ENCODE data around the gene ZBTB20. TPM values are rescaled to one million over a fixed set of nuclear protein-coding genes. Genes with fewer than 3 reads are reported as not detected.

Gene ZBTB20
- polyA plus RNA-seq, 1 of the 3 experiments (the other 2 are of a cell fraction) = 0.43 TPM

DNA sequence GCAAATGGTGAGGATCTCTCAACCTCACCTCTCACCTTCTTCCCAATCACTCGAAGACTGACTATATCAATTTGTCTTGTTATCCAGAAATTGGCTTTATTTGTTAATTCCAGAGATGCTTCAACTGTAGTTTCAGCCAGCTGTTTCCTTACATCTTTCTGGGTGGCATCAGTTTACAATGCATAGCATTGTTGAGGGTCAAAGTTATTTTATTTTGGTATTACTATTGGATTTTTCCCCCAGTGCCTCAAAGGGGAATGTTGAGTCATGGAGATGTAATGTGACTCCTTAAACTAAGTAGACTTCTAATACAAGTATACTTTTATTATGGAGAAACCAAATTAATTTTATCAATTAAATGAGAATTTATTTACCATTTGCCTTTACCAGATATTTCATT is 501.7 kb downstream of the ZBTB20 start (continued):
- TF ChIP-seq, protein P1, sequence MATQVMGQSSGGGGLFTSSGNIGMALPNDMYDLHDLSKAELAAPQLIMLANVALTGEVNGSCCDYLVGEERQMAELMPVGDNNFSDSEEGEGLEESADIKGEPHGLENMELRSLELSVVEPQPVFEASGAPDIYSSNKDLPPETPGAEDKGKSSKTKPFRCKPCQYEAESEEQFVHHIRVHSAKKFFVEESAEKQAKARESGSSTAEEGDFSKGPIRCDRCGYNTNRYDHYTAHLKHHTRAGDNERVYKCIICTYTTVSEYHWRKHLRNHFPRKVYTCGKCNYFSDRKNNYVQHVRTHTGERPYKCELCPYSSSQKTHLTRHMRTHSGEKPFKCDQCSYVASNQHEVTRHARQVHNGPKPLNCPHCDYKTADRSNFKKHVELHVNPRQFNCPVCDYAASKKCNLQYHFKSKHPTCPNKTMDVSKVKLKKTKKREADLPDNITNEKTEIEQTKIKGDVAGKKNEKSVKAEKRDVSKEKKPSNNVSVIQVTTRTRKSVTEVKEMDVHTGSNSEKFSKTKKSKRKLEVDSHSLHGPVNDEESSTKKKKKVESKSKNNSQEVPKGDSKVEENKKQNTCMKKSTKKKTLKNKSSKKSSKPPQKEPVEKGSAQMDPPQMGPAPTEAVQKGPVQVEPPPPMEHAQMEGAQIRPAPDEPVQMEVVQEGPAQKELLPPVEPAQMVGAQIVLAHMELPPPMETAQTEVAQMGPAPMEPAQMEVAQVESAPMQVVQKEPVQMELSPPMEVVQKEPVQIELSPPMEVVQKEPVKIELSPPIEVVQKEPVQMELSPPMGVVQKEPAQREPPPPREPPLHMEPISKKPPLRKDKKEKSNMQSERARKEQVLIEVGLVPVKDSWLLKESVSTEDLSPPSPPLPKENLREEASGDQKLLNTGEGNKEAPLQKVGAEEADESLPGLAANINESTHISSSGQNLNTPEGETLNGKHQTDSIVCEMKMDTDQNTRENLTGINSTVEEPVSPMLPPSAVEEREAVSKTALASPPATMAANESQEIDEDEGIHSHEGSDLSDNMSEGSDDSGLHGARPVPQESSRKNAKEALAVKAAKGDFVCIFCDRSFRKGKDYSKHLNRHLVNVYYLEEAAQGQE (IDR thresholded peaks at IDR 0.05; ENCODE audit: low read depth, low read length) = no peak
- TF ChIP-seq, protein P2, sequence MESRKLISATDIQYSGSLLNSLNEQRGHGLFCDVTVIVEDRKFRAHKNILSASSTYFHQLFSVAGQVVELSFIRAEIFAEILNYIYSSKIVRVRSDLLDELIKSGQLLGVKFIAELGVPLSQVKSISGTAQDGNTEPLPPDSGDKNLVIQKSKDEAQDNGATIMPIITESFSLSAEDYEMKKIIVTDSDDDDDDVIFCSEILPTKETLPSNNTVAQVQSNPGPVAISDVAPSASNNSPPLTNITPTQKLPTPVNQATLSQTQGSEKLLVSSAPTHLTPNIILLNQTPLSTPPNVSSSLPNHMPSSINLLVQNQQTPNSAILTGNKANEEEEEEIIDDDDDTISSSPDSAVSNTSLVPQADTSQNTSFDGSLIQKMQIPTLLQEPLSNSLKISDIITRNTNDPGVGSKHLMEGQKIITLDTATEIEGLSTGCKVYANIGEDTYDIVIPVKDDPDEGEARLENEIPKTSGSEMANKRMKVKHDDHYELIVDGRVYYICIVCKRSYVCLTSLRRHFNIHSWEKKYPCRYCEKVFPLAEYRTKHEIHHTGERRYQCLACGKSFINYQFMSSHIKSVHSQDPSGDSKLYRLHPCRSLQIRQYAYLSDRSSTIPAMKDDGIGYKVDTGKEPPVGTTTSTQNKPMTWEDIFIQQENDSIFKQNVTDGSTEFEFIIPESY (IDR thresholded peaks at IDR 0.05; ENCODE audit: borderline replicate concordance, low read depth) = no peak
- TF ChIP-seq IRF3 (IDR thresholded peaks at IDR 0.05; ENCODE audit: low read depth, low read length) = no peak
- no peak for TF ChIP-seq GABPA (IDR thresholded peaks at IDR 0.05; ENCODE audit: low read depth)
- no peak for TF ChIP-seq RCOR1 (IDR thresholded peaks at IDR 0.05; ENCODE audit: low read length)

- H3K4me3 ChIP-seq (ENCODE audit: low read depth in 2 of 2, low read length in 1 of 2) = no peak overlapping the region
- H3K9me2 ChIP-seq = no peaks in the 10 kb centered on the region
- peaks cover 0 to 12% of the 10 kb centered on the region in 2 experiments; a peak in 1 of 4 replicates for H3K4me1 ChIP-seq (ENCODE audit: control insufficient read depth in 1 of 2, insufficient read depth in 2 of 2, low read depth in 1 of 2, low read length in 1 of 2)
- H3K27me3 ChIP-seq (ENCODE audit: insufficient read depth) = no peaks in the 10 kb centered on the region
- H3K4me2 ChIP-seq = no peak overlapping the region
- peaks cover 0 to 3% of the 10 kb centered on the region in 2 experiments for H3K36me3 ChIP-seq (replicated peaks in 1 of 2; ENCODE audit: control insufficient read depth in 1 of 2, insufficient read depth in 2 of 2, low read length in 1 of 2)
- peaks cover 1% of the 10 kb centered on the region for H3F3A ChIP-seq (replicated peaks; ENCODE audit: insufficient read depth)
- no peak for DNase-seq
- POLR2A ChIA-PET = no interaction called here
- H3K9me3 ChIP-seq = no peaks in the 10 kb centered on the region
- H3K79me2 ChIP-seq (ENCODE audit: insufficient read depth) = no peaks in the 10 kb centered on the region
- no peak overlapping the region for H3K9ac ChIP-seq
- H3K27ac ChIP-seq (ENCODE audit: low read depth in 2 of 2, low read length in 1 of 2) = no peak overlapping the region
- CTCF ChIA-PET = no interaction called here
- no peak overlapping the region for H2AFZ ChIP-seq (ENCODE audit: low read depth)
- no peaks in the 10 kb centered on the region for H4K20me1 ChIP-seq (ENCODE audit: insufficient read depth)
- WGBS (ENCODE audit: low lambda C conversion rate) = 95% methylated on average over 3 of the region's 3 CpGs
- no peak for TF ChIP-seq RCOR1 (IDR thresholded peaks at IDR 0.05; ENCODE audit: low read length)
- TF ChIP-seq RAD21 (IDR thresholded peaks at IDR 0.05; ENCODE audit: low read length) = no peak
- TF ChIP-seq FOXJ3 (CRISPR knock-in tag; IDR thresholded peaks at IDR 0.05) = no peak
- TF ChIP-seq YY1 (IDR thresholded peaks at IDR 0.05; ENCODE audit: low read depth) = no peak
- no peak for TF ChIP-seq JUND (IDR thresholded peaks at IDR 0.05)
These were observed 502.7 kb downstream of the ZBTB20 start for GRCh38 chr3:114644367-114644766.

Data from SK-N-SH (cell line).